A549 (cell line): ENCODE results near the gene KRT23. TPM values are rescaled to one million over a fixed set of nuclear protein-coding genes. Genes with fewer than 3 reads are reported as not detected.

ENCODE experiments used
- ATAC-seq, 2 experiments: fragments of 200-7000 bp in 1 of 2; fragments of >200 bp in 1 of 2; cut with Nextera tagmentation in 1 of 2; cut with Tn5 transposase in 1 of 2; 3 replicates each; pipeline versions ENCODE4 v1.8.0 to v1.9.1; 2018 to 2020; ENCODE audit warnings: mild to moderate bottlenecking in 1 of 2, moderate library complexity in 1 of 2
- CTCF ChIA-PET: fragments of 300-600 bp; sonication (Branson Sonifier 250); formaldehyde crosslinking; extraction: SDS; loops from one replicate; lab custom pipeline; 2021; ENCODE audit warnings: antibody characterized with exemption, inconsistent platforms; lab: Yijun Ruan, JAX
- POLR2A ChIA-PET: fragments of 350-600 bp; formaldehyde crosslinking; extraction: SDS; loops from one replicate; lab custom pipeline; 2021; ENCODE audit warnings: antibody characterized with exemption, inconsistent platforms; lab: Yijun Ruan, JAX
- DNase-seq, 2 experiments: peaks; one replicate each; pipeline versions ENCODE4 v3.0.0 to v3.0.0-alpha.2; 2011 to 2016; ENCODE audit warnings: low read depth in 1 of 2, low spot score in 1 of 2
- FAIRE-seq: peaks from 2 replicates; lab custom pipeline; 2011; peaks lifted over from hg19 to GRCh38; lab: Jason Lieb, UNC
- H3K27ac ChIP-seq, 2 experiments: fragments of >200 bp; sonication (Bioruptor Twin); formaldehyde crosslinking; 3 replicates each; pipeline ENCODE4 v1.5.1; 2016 to 2017
- H3K4me1 ChIP-seq: fragments of >200 bp; sonication (Bioruptor Twin); formaldehyde crosslinking; 3 replicates; pipeline ENCODE4 v1.6.1; 2016
- H3K4me2 ChIP-seq: fragments of >200 bp; sonication (Bioruptor Twin); formaldehyde crosslinking; 3 replicates; pipeline ENCODE4 v1.6.1; 2016
- H3K4me3 ChIP-seq: fragments of >200 bp; sonication (Bioruptor Twin); formaldehyde crosslinking; 3 replicates; pipeline ENCODE4 v1.5.1; 2016
- H3K9me3 ChIP-seq: fragments of >200 bp; sonication (Bioruptor Twin); formaldehyde crosslinking; 3 replicates; pipeline ENCODE4 v1.6.1; 2016
- CBX8 ChIP-seq: fragments of 200-600 bp; sonication (generic); IDR thresholded peaks from 2 replicates; pipeline ENCODE4 v1.6.1; 2016
- CEBPB ChIP-seq, 2 experiments: fragments of >200 bp in 1 of 2; sonication (Bioruptor Twin) in 1 of 2; formaldehyde crosslinking in 1 of 2; IDR thresholded peaks; 2 replicates each; pipeline ENCODE4 v1.6.1; 2012 to 2016
- CHD2 ChIP-seq: fragments of 150-350 bp; IDR thresholded peaks from 2 replicates; pipeline ENCODE4 v1.6.1; 2014; ENCODE audit warnings: low read length; ENCODE audit not compliant: partially characterized antibody
- CTCF ChIP-seq: fragments of >200 bp; sonication (Bioruptor Twin); formaldehyde crosslinking; IDR thresholded peaks from 3 replicates; pipeline ENCODE4 v1.5.1; 2016
- ESRRA ChIP-seq: fragments of 150-350 bp; IDR thresholded peaks from 2 replicates; pipeline ENCODE4 v1.6.1; 2014; ENCODE audit warnings: mild to moderate bottlenecking, low read length, borderline replicate concordance
- FOSB ChIP-seq: fragments of 250-450 bp; sonication (Bioruptor Pico); IDR thresholded peaks from 2 replicates; pipeline ENCODE4 v1.5.0; 2020; ENCODE audit warnings: mild to moderate bottlenecking, moderate library complexity
- HDAC2 ChIP-seq: fragments of 200-600 bp; sonication (generic); IDR thresholded peaks from 2 replicates; pipeline ENCODE4 v1.6.1; 2016
- HES2 ChIP-seq: fragments of >200 bp; sonication (Bioruptor Twin); formaldehyde crosslinking; IDR thresholded peaks from 2 replicates; pipeline ENCODE4 v1.6.1; 2016
- HOXA7 ChIP-seq: fragments of 250-450 bp; sonication (Bioruptor Pico); IDR thresholded peaks from 2 replicates; pipeline ENCODE4 v1.5.0; 2020; ENCODE audit warnings: mild to moderate bottlenecking, moderate library complexity
- HOXB13 ChIP-seq: fragments of 250-450 bp; sonication (Bioruptor Pico); IDR thresholded peaks from 2 replicates; pipeline ENCODE4 v1.5.0; 2020; ENCODE audit warnings: low read depth, mild to moderate bottlenecking, moderate library complexity
- HOXB5 ChIP-seq: fragments of 250-450 bp; sonication (Bioruptor Pico); IDR thresholded peaks from 2 replicates; pipeline ENCODE4 v1.5.0; 2020; ENCODE audit warnings: mild to moderate bottlenecking, moderate library complexity
- JUN ChIP-seq, 2 experiments: fragments of >200 bp; sonication (Bioruptor Twin); formaldehyde crosslinking; IDR thresholded peaks; 2 replicates in 1 of 2; 3 replicates in 1 of 2; pipeline ENCODE4 v1.6.1; 2016 to 2017
- KDM1A ChIP-seq: fragments of 200-600 bp; sonication (generic); IDR thresholded peaks from 2 replicates; pipeline ENCODE4 v1.6.1; 2016; ENCODE audit warnings: low read depth, mild to moderate bottlenecking
- KDM5A ChIP-seq: fragments of 200-600 bp; sonication (generic); IDR thresholded peaks from 2 replicates; pipeline ENCODE4 v1.6.1; 2016; ENCODE audit warnings: antibody characterized with exemption, mild to moderate bottlenecking
- MAFK ChIP-seq: fragments of 450-650 bp; IDR thresholded peaks from 2 replicates; pipeline ENCODE4 v1.6.1; 2014; ENCODE audit not compliant: partially characterized antibody
- MYC ChIP-seq: IDR thresholded peaks from 2 replicates; pipeline ENCODE4 v1.6.1; 2012; ENCODE audit warnings: mild to moderate bottlenecking, inconsistent platforms, low read length, improper control_type of control experiment, borderline replicate concordance
- PHF8 ChIP-seq: fragments of 200-600 bp; sonication (generic); IDR thresholded peaks from 2 replicates; pipeline ENCODE4 v1.6.1; 2016; ENCODE audit warnings: low read depth, mild to moderate bottlenecking, antibody characterized with exemption, moderate library complexity, borderline replicate concordance
- POLR2A ChIP-seq: IDR thresholded peaks from 2 replicates; pipeline ENCODE4 v1.6.1; 2012; ENCODE audit warnings: mild to moderate bottlenecking, low read length
- POLR2AphosphoS2 ChIP-seq: conservative IDR thresholded peaks from 2 replicates; pipeline ENCODE4 v1.6.1; 2012; ENCODE audit warnings: low read length, improper control_type of control experiment, inconsistent platforms
- RAD21 ChIP-seq, 2 experiments: fragments of >200 bp in 1 of 2; sonication (Bioruptor Twin) in 1 of 2; formaldehyde crosslinking in 1 of 2; IDR thresholded peaks in 1 of 2; conservative IDR thresholded peaks in 1 of 2; 2 replicates in 1 of 2; 3 replicates in 1 of 2; pipeline ENCODE4 v1.6.1; 2012 to 2018; ENCODE audit warnings: inconsistent platforms in 1 of 2
- REST ChIP-seq: fragments of 200-600 bp; sonication (generic); IDR thresholded peaks from 2 replicates; pipeline ENCODE4 v1.6.1; 2016; ENCODE audit warnings: antibody characterized with exemption, mild to moderate bottlenecking, moderate library complexity
- RFX5 ChIP-seq: fragments of 450-650 bp; IDR thresholded peaks from 2 replicates; pipeline ENCODE4 v1.7.1; 2014; ENCODE audit warnings: antibody characterized with exemption, mild to moderate bottlenecking, moderate library complexity
- SMC3 ChIP-seq: fragments of >200 bp; sonication (Bioruptor Twin); formaldehyde crosslinking; IDR thresholded peaks from 3 replicates; pipeline ENCODE4 v1.6.1; 2018; ENCODE audit warnings: inconsistent platforms
- SREBF2 ChIP-seq: fragments of 450-650 bp; IDR thresholded peaks from 2 replicates; pipeline ENCODE4 v1.6.1; 2014; ENCODE audit warnings: mild to moderate bottlenecking, moderate library complexity
- TFCP2L1 ChIP-seq: fragments of 250-450 bp; sonication (Bioruptor Pico); IDR thresholded peaks from 2 replicates; pipeline ENCODE4 v1.5.0; 2021; ENCODE audit warnings: mild to moderate bottlenecking
- ZC3H11A ChIP-seq: fragments of 450-650 bp; IDR thresholded peaks from 2 replicates; pipeline ENCODE4 v1.6.1; 2014; ENCODE audit warnings: antibody characterized with exemption, mild to moderate bottlenecking
- ZFP36 ChIP-seq: fragments of 450-650 bp; IDR thresholded peaks from 2 replicates; pipeline ENCODE4 v1.6.1; 2014; ENCODE audit warnings: borderline replicate concordance; ENCODE audit not compliant: partially characterized antibody
- WGBS: methylation state at CpG from one replicate; pipeline ENCODE4 v1.1.6; 2017; ENCODE audit errors: missing lambda C conversion rate; 5-methylcytosine and 5-hydroxymethylcytosine counted together
- polyA plus RNA-seq, 4 experiments: library from polyadenylated mRNA; depleted of rRNA in 3 of 4; stranded (reverse); fragments of >200 nt; fragmentation: RNase III in 1 of 4; extraction: RNeasy Plus Mini Kit Qiagen cat#74134 plus additional on column Dnase treatment in 1 of 4; gene quantifications; 2 replicates in 3 of 4; 3 replicates in 1 of 4; pipeline ENCODE4 v1.2.3, GENCODE V29; 2011 to 2017
- TF ChIP-seq, protein P1 (sequence below): fragments of >200 bp; sonication (Bioruptor Twin); formaldehyde crosslinking; IDR thresholded peaks from 3 replicates; pipeline ENCODE4 v1.6.1; 2016

Gene KRT23
- polyA plus RNA-seq, 2 of the 4 experiments (the other 2 are of a cell fraction) = not detected

DNA sequence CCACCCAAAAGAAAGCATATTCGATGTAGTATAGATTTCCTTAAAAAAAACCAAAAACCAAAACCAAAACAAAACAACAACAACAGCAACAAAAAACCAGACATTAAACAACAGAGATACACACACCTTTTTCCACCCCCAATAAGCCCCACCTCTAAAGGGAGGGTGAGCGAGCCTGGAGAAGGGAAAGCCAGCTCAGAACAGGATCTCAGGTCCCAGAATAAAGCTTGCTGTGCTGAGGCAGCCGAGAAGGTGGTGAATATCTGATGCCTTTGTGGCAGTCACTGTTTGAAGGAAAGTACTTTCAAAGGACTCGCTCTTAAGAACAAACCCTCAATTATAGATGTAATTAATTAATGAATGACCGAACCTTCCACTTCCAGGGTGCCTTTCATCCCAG lies 470 bp downstream of the KRT23 start:
- DNase-seq = no peak
- Histone ChIP-seq H3K4me1 (no peaks in the 10 kb centered on the region), H3K4me3 (no peak overlapping the region), H3K9me3 (no peaks in the 10 kb centered on the region), H3K4me2 (no peak overlapping the region), H3K27ac (no peak overlapping the region)
- 81% methylated on average over 5 of the region's 5 CpGs for WGBS
- CTCF ChIA-PET = interaction anchor here (1.2 to 1.3 kb wide), 2 partner anchors 12 to 133 kb away, joined by 3 read pairs; no protein-coding TSS in a partner anchor
- no peak for FAIRE-seq
- ATAC-seq = no peak
- TF ChIP-seq JUN (IDR thresholded peaks at IDR 0.05) = no peak
- TF ChIP-seq KDM1A = no peak
- no peak for TF ChIP-seq CEBPB (IDR thresholded peaks at IDR 0.05)
- no peak for TF ChIP-seq KDM5A
- no peak for TF ChIP-seq CHD2
- TF ChIP-seq FOSB (CRISPR knock-in tag) = no peak
- TF ChIP-seq ZC3H11A = no peak
- no peak for TF ChIP-seq HES2
- no peak for TF ChIP-seq HOXB5 (CRISPR knock-in tag)
- TF ChIP-seq POLR2AphosphoS2 = no peak
- no peak for TF ChIP-seq HOXA7
- TF ChIP-seq, all 56 proteins: peak for 0
- POLR2A ChIA-PET = no interaction called here

GRCh38 chr17:40936437-40936971 lies 942 bp downstream of the KRT23 start:
- WGBS = 85% methylated on average over 19 of the region's 19 CpGs
- FAIRE-seq (no peak), DNase-seq (no peak), ATAC-seq (no peak)
- Histone ChIP-seq H3K9me3 (no peaks in the 10 kb centered on the region), H3K27ac (no peak overlapping the region), H3K4me3 (no peak overlapping the region), H3K4me1 (no peaks in the 10 kb centered on the region), H3K4me2 (no peak overlapping the region)
- CTCF ChIA-PET = interaction anchor here (0.8 to 1.3 kb wide), 4 partner anchors 12 to 388 kb away, joined by 3 read pairs; no protein-coding TSS in a partner anchor
- POLR2A ChIA-PET = no interaction called here
- TF ChIP-seq CBX8 = no peak
- TF ChIP-seq TFCP2L1 (CRISPR knock-in tag) = no peak
- no peak for TF ChIP-seq REST
- no peak for TF ChIP-seq RFX5
- TF ChIP-seq HOXB13 = no peak
- TF ChIP-seq PHF8 = no peak
- TF ChIP-seq SREBF2 = no peak
- TF ChIP-seq MYC = no peak
- TF ChIP-seq CTCF = no peak
- no peak for TF ChIP-seq RAD21 (conservative IDR thresholded peaks at IDR 0.05 in 1 of 2, IDR thresholded peaks at IDR 0.05 in 1 of 2)
- TF ChIP-seq ESRRA = no peak
- TF ChIP-seq HDAC2 = no peak
- TF ChIP-seq SMC3 = no peak
- no peak for TF ChIP-seq ZFP36
- no peak for TF ChIP-seq MAFK
- TF ChIP-seq, protein P1, sequence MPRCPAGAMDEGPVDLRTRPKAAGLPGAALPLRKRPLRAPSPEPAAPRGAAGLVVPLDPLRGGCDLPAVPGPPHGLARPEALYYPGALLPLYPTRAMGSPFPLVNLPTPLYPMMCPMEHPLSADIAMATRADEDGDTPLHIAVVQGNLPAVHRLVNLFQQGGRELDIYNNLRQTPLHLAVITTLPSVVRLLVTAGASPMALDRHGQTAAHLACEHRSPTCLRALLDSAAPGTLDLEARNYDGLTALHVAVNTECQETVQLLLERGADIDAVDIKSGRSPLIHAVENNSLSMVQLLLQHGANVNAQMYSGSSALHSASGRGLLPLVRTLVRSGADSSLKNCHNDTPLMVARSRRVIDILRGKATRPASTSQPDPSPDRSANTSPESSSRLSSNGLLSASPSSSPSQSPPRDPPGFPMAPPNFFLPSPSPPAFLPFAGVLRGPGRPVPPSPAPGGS = no peak
- TF ChIP-seq FOSB (CRISPR knock-in tag) = no peak
- no peak for TF ChIP-seq POLR2A
- TF ChIP-seq KDM5A = no peak
- TF ChIP-seq, all 56 proteins: peak for 0
